Lower lobe of right lung (tissue), 2 donors: ENCODE results near the gene HOXC9. TPM values are rescaled to one million over a fixed set of nuclear protein-coding genes. Genes with fewer than 3 reads are reported as not detected.

Experiments used
- ATAC-seq, 2 donors: fragments of 200-7000 bp; cut with Tn5 transposase; one replicate each; pipeline ENCODE4 v1.9.1; 2020 to 2022; ENCODE audit warnings: mild to moderate bottlenecking in 2 of 2, moderate library complexity in 2 of 2
- DNase-seq: peaks from one replicate; pipeline ENCODE4 v3.0.0-alpha.2; 2020
- H3K27ac ChIP-seq: fragments of 200-600 bp; one replicate; pipeline ENCODE4 v1.8.0; 2022
- H3K27me3 ChIP-seq: fragments of 200-600 bp; one replicate; pipeline ENCODE4 v1.8.0; 2022; ENCODE audit warnings: low read depth
- H3K36me3 ChIP-seq: fragments of 200-600 bp; one replicate; pipeline ENCODE4 v1.8.0; 2022; ENCODE audit warnings: mild to moderate bottlenecking
- H3K4me1 ChIP-seq: fragments of 200-600 bp; one replicate; pipeline ENCODE4 v1.8.0; 2022
- H3K4me3 ChIP-seq: fragments of 200-600 bp; one replicate; pipeline ENCODE4 v1.8.0; 2022; ENCODE audit warnings: mild to moderate bottlenecking
- H3K9me3 ChIP-seq: fragments of 200-600 bp; one replicate; pipeline ENCODE4 v1.8.0; 2022
- intact Hi-C: fragments of 100-400 bp; cut with DNase I; formaldehyde crosslinking; loops from one replicate; pipeline ENCODE4 v1.11.0; 2022
- total RNA-seq: library from RNA; stranded (reverse); fragmentation: NEBNext Ultra II Directional; extraction: Animal tissue kit (Norgen Biotek cat#: 25700); gene quantifications from one replicate; pipeline ENCODE4 v1.2.1, GENCODE V29; 2021
- TF ChIP-seq, protein P1 (sequence below): fragments of 200-600 bp; IDR thresholded peaks from one replicate; pipeline ENCODE4 v1.8.0; 2022; ENCODE audit warnings: antibody characterized with exemption, mild to moderate bottlenecking
- donor health status: DM: no; HTN: yes; CAD: no; lungs with severe emphysema.

The HOXC9 gene
- total RNA-seq, 1 donor from 2014 or later: not detected

DNA sequence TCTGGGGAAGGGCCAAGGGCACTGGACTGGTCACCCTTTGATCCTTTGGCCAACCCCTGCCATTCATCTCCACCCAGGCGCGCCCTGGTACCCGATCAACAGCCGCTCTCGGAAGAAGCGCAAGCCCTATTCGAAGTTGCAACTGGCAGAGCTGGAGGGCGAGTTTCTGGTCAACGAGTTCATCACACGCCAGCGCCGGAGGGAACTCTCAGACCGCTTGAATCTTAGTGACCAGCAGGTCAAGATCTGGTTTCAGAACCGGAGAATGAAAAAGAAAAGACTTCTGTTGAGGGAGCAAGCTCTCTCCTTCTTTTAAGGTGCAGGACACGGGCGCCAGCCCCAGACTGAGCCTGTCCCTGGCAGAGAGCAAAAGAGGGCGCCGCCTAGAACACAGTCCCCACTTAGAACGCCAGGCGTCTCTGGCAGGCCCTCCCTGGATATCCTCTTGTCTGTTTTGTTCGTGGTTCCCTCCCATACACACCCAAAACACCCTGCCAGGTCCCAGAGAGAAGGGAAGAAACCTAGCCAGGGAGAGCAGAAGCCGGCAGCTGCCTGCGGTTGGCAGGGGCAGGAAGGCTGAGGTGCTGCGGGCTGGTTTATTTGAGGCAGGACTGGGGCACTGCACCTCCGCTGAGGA is 43.6 kb upstream of the HOXC9 start:
- Histone ChIP-seq H3K4me3 (no peak overlapping the region), H3K36me3 (no peaks in the 10 kb centered on the region), H3K27ac (no peak overlapping the region), H3K9me3 (no peaks in the 10 kb centered on the region), H3K27me3 (peaks cover 100% of the 10 kb centered on the region), H3K4me1 (no peaks in the 10 kb centered on the region)
- intact Hi-C loops: no loop called here
- DNase-seq (no peak), ATAC-seq (no peak)
- TF ChIP-seq, protein P1, sequence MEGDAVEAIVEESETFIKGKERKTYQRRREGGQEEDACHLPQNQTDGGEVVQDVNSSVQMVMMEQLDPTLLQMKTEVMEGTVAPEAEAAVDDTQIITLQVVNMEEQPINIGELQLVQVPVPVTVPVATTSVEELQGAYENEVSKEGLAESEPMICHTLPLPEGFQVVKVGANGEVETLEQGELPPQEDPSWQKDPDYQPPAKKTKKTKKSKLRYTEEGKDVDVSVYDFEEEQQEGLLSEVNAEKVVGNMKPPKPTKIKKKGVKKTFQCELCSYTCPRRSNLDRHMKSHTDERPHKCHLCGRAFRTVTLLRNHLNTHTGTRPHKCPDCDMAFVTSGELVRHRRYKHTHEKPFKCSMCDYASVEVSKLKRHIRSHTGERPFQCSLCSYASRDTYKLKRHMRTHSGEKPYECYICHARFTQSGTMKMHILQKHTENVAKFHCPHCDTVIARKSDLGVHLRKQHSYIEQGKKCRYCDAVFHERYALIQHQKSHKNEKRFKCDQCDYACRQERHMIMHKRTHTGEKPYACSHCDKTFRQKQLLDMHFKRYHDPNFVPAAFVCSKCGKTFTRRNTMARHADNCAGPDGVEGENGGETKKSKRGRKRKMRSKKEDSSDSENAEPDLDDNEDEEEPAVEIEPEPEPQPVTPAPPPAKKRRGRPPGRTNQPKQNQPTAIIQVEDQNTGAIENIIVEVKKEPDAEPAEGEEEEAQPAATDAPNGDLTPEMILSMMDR: no peak

DNA sequence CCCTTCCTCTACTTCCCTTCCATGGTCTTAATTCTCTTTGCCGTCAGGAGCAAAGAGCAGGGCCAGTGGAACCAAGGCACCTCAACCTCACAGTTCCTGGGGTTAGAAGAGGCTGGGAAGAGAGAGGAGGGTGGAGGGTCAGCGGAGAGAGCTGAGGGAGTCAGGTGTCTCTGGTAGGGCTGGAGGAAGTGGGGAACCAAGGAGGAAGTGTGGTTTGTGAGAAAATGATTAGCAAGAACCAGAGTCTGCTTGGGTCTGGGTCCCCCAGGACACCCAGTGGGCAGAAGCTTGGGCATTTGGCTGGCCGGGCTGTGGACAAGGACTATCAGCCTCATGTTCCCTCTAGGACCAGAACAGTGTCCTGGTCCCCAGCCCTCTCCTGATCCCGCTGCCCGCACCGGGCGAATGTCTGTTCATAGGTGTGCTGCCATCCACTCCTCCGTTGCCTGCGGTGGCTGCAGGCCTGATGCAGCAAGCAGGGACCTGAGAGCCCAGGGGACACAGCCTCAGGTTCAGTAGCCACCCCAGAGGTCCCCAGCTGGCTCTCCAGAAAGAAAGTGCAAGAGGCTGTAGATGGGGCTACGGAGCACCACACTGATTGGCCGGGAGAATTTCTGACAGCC is 42.9 kb upstream of the HOXC9 start:
- TF ChIP-seq, protein P1: no peak
- H3K9me3 ChIP-seq: no peaks in the 10 kb centered on the region
- DNase-seq: no peak
- H3K4me3 ChIP-seq: no peak overlapping the region
- no peak for ATAC-seq
- no peak overlapping the region for H3K27ac ChIP-seq
- peaks cover 100% of the 10 kb centered on the region for H3K27me3 ChIP-seq
- H3K4me1 ChIP-seq: no peaks in the 10 kb centered on the region
- no peaks in the 10 kb centered on the region for H3K36me3 ChIP-seq
- intact Hi-C loops: no loop called here

DNA sequence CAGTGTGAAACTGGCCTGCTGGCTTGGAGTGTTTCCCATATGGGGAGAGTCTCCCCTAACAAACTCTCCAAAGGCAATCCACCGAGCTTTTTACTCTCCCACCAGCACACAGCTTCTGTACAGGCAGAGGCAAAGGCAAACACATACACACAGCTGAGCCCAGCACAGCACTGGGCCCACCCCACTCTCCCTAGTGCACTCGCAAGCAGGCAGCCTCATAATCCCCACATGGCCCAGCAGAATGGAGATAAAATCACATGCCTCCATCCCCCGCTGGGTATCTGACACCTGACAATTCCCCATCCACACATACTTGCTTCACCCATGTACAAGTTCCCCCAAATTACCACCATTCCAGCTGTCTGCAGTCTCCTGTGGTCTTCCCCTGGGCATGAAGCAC is 41.8 kb upstream of the HOXC9 start:
- Histone ChIP-seq H3K27me3 (peaks cover 100% of the 10 kb centered on the region), H3K4me3 (no peak overlapping the region), H3K36me3 (no peaks in the 10 kb centered on the region), H3K4me1 (no peaks in the 10 kb centered on the region), H3K27ac (no peak overlapping the region), H3K9me3 (no peaks in the 10 kb centered on the region)
- intact Hi-C loops: no loop called here
- ATAC-seq (no peak), DNase-seq (no peak)
- TF ChIP-seq, protein P1: no peak

DNA sequence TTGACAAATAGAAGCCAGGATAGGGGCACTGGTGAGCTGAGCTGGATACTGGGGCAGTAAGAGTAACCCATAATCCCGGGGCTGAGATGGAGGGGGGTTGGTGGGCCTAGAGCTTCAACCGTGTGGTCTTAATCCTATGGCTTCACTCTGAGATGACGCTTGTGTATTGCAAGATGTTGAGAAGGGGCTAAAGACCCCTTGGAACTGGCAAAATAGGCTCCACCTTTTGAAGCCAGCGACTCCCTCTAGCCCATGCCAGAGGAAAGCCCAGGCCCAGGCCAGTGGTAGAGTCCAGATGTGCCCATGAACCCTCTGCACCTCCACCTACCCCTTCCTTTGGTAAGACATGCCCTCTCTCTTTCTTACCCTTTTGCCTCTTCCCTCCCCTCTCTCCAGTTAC is 40.6 kb upstream of the HOXC9 start:
- ATAC-seq (no peak), DNase-seq (no peak)
- Histone ChIP-seq H3K4me3 (no peak overlapping the region), H3K4me1 (no peaks in the 10 kb centered on the region), H3K36me3 (no peaks in the 10 kb centered on the region), H3K27ac (no peak overlapping the region), H3K9me3 (no peaks in the 10 kb centered on the region), H3K27me3 (peaks cover 100% of the 10 kb centered on the region)
- TF ChIP-seq, protein P1: no peak
- intact Hi-C loops: no loop called here

DNA sequence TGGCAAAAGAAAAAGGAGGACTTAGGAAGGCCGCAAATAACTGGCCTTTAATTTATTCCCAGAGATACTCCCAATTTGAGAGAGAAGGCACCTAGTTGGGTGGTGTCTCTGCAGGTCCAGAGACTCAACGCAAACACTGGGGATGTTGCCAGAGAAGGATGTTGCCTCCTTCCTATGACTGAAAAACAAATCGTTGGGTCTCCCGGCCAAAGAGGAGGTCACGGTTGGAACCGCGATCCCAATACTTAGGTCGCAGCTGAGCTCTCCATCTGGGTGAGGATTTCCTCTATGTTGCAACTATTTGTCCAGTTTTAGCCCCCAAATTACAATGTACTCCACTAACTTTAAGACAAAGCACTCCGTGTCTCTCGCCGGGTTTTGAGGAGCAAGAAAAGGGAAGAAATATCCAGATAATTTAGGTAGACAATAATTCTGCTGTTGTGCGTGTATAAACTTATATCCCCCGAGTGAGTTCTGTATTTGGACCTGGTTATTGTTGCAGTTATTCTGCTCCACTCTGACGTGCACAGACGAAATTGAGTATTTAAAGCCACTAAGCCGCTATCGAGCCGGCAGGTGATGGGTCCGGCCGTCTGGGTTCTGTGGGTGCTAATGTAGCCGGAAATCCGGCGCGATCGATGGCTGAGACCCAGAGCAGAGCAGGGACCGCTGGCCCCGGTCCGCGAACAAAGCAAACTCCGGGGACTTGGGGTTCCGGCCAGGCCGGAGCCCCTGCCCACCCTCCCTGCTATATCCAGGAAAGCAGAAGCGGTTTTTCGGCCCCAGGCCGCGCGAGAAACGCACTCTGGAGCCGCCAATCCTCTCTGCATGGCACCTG is 39.6 kb upstream of the HOXC9 start:
- H3K4me3 ChIP-seq: no peak overlapping the region
- no peaks in the 10 kb centered on the region for H3K36me3 ChIP-seq
- H3K27me3 ChIP-seq: peaks cover 100% of the 10 kb centered on the region
- TF ChIP-seq, protein P1: no peak
- intact Hi-C loops: no loop called here
- no peaks in the 10 kb centered on the region for H3K9me3 ChIP-seq
- DNase-seq (no peak), ATAC-seq (no peak)
- no peaks in the 10 kb centered on the region for H3K4me1 ChIP-seq
- H3K27ac ChIP-seq: no peak overlapping the region
